ENCODE data around the gene ARHGEF17.

The ARHGEF17 gene

GRCh38 chr11:73402834-73403185 lies 94.7 kb downstream of the ARHGEF17 start:
- TF ChIP-seq POLR2AphosphoS5 (IDR thresholded peaks at IDR 0.05; ENCODE audit: low read depth, low read length): no peak
- TF ChIP-seq FOXP2 (optimal IDR thresholded peaks at IDR 0.05; ENCODE audit: borderline replicate concordance, extremely low read depth, extremely low read length, insufficient read depth): no peak
- TF ChIP-seq SIN3A (IDR thresholded peaks at IDR 0.05; ENCODE audit: borderline replicate concordance, insufficient read depth, low read length): no peak
- TF ChIP-seq, protein P1, sequence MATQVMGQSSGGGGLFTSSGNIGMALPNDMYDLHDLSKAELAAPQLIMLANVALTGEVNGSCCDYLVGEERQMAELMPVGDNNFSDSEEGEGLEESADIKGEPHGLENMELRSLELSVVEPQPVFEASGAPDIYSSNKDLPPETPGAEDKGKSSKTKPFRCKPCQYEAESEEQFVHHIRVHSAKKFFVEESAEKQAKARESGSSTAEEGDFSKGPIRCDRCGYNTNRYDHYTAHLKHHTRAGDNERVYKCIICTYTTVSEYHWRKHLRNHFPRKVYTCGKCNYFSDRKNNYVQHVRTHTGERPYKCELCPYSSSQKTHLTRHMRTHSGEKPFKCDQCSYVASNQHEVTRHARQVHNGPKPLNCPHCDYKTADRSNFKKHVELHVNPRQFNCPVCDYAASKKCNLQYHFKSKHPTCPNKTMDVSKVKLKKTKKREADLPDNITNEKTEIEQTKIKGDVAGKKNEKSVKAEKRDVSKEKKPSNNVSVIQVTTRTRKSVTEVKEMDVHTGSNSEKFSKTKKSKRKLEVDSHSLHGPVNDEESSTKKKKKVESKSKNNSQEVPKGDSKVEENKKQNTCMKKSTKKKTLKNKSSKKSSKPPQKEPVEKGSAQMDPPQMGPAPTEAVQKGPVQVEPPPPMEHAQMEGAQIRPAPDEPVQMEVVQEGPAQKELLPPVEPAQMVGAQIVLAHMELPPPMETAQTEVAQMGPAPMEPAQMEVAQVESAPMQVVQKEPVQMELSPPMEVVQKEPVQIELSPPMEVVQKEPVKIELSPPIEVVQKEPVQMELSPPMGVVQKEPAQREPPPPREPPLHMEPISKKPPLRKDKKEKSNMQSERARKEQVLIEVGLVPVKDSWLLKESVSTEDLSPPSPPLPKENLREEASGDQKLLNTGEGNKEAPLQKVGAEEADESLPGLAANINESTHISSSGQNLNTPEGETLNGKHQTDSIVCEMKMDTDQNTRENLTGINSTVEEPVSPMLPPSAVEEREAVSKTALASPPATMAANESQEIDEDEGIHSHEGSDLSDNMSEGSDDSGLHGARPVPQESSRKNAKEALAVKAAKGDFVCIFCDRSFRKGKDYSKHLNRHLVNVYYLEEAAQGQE (IDR thresholded peaks at IDR 0.05; ENCODE audit: insufficient read depth in 1 of 2, low read depth in 2 of 2, low read length in 2 of 2): no peak
- no peak for TF ChIP-seq TAF1 (IDR thresholded peaks at IDR 0.05; ENCODE audit: borderline replicate concordance, insufficient read depth, low read length)

- TF ChIP-seq POLR2AphosphoS5 (IDR thresholded peaks at IDR 0.05; ENCODE audit: low read depth, low read length) (no peak), FOXP2 (optimal IDR thresholded peaks at IDR 0.05; ENCODE audit: borderline replicate concordance, extremely low read depth, extremely low read length, insufficient read depth) (no peak), SIN3A (IDR thresholded peaks at IDR 0.05; ENCODE audit: borderline replicate concordance, insufficient read depth, low read length) (no peak)
- TF ChIP-seq, protein P1 (IDR thresholded peaks at IDR 0.05; ENCODE audit: insufficient read depth in 1 of 2, low read depth in 2 of 2, low read length in 2 of 2): no peak
Observed at GRCh38 chr11:73403541-73403940, 95.5 kb downstream of the ARHGEF17 start.

DNA sequence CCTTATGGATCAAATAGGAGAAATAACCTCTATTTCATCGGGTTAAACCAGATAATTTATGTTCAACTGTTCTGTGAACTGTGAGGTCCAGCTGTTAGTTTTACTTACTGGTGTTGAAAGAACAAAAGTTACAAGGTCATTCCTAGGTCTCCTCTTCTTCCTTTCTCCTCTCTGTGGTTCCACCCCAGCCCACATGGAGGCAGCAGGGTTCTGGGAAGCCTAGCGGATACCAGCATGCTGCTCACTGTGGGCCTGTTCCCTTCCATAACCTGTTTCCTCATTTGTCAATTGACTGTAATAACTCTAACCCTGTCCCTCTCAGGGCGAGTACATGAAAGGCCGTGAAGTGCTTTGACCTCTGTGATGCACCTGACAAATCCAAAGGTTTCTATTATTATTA lies 96.0 kb downstream of the ARHGEF17 start:
- TF ChIP-seq, protein P1 (IDR thresholded peaks at IDR 0.05; ENCODE audit: insufficient read depth in 1 of 2, low read depth in 2 of 2, low read length in 2 of 2): no peak
- no peak for TF ChIP-seq POLR2AphosphoS5 (IDR thresholded peaks at IDR 0.05; ENCODE audit: low read depth, low read length)
- no peak for TF ChIP-seq SIN3A (IDR thresholded peaks at IDR 0.05; ENCODE audit: borderline replicate concordance, insufficient read depth, low read length)
- TF ChIP-seq FOXP2 (optimal IDR thresholded peaks at IDR 0.05; ENCODE audit: borderline replicate concordance, extremely low read depth, extremely low read length, insufficient read depth): no peak
- TF ChIP-seq TAF1 (IDR thresholded peaks at IDR 0.05; ENCODE audit: borderline replicate concordance, insufficient read depth, low read length): no peak

GRCh38 chr11:73404506-73405145 lies 96.5 kb downstream of the ARHGEF17 start:
- TF ChIP-seq, protein P1 (IDR thresholded peaks at IDR 0.05; ENCODE audit: insufficient read depth in 1 of 2, low read depth in 2 of 2, low read length in 2 of 2): no peak
- TF ChIP-seq SIN3A (IDR thresholded peaks at IDR 0.05; ENCODE audit: borderline replicate concordance, insufficient read depth, low read length): no peak
- TF ChIP-seq POLR2AphosphoS5 (IDR thresholded peaks at IDR 0.05; ENCODE audit: low read depth, low read length): no peak
- TF ChIP-seq TAF1 (IDR thresholded peaks at IDR 0.05; ENCODE audit: borderline replicate concordance, insufficient read depth, low read length): no peak
- TF ChIP-seq FOXP2 (optimal IDR thresholded peaks at IDR 0.05; ENCODE audit: borderline replicate concordance, extremely low read depth, extremely low read length, insufficient read depth): no peak

DNA sequence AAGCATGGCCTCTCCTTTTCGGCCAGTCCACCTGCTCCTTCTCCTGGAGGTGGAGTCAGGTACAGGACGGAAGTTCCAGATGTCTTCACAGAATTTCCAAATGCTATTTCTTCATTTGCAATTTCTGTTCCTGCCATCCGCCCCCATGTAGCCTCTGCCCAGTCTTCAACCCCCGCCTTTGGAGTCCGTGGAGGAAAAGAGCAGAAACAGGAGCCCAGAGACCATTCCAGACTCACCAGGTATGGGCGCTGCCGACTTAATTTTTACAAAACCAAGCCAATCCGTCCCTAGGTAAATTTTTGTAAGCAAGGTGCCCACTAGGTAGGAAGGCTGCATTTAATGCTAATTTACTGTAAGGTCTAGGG lies 97.1 kb downstream of the ARHGEF17 start:
- TF ChIP-seq, protein P1 (IDR thresholded peaks at IDR 0.05; ENCODE audit: insufficient read depth in 1 of 2, low read depth in 2 of 2, low read length in 2 of 2): no peak
- TF ChIP-seq TAF1 (IDR thresholded peaks at IDR 0.05; ENCODE audit: borderline replicate concordance, insufficient read depth, low read length): no peak
- TF ChIP-seq POLR2AphosphoS5 (IDR thresholded peaks at IDR 0.05; ENCODE audit: low read depth, low read length): no peak
- no peak for TF ChIP-seq FOXP2 (optimal IDR thresholded peaks at IDR 0.05; ENCODE audit: borderline replicate concordance, extremely low read depth, extremely low read length, insufficient read depth)
- no peak for TF ChIP-seq SIN3A (IDR thresholded peaks at IDR 0.05; ENCODE audit: borderline replicate concordance, insufficient read depth, low read length)
